Bone marrow (tissue), 2 donors: Measurements from ENCODE around the gene AFAP1.

Experiments used
- DNase-seq, 2 donors: peaks; one replicate each; lab custom pipeline; 2025; lab: John Stamatoyannopoulos, UW

Gene AFAP1

DNA sequence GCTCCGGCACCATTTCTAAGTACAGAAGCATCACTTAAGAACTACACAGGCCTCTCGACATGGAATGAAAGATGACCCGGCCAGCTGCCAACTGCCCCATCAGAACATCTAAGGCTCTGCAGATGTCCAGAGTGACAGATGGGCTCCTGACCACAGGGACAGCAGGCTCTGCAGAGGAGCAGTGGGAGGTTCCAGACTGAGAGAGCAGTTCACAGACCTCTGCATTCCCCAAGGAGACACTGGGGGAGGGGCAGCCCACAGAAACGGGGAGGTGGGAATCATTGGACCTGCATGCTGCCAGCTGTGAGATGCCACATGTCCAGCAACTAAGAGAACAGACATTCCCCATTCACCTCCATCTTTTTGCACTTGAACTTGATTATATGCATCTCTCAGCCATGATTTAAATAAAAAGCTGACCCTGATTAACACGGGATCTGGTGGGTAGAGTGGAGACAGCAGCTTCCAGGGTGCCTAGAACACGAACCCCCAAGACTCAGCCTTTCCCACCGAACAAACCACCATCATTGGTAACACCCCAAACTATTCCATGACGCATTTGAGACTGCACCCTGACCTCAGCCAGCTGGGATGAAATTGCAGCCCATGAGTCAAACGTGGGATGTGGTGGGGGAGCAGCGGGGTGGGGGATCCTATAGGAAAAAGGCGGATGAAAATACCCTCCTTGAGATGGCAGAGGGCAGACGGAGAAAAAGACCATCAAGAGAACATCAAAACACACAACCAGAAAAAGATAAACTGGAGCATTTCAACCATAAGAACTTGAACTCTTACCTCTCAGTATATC lies 47.2 kb downstream of the AFAP1 start:
- DNase-seq: no peak

DNA sequence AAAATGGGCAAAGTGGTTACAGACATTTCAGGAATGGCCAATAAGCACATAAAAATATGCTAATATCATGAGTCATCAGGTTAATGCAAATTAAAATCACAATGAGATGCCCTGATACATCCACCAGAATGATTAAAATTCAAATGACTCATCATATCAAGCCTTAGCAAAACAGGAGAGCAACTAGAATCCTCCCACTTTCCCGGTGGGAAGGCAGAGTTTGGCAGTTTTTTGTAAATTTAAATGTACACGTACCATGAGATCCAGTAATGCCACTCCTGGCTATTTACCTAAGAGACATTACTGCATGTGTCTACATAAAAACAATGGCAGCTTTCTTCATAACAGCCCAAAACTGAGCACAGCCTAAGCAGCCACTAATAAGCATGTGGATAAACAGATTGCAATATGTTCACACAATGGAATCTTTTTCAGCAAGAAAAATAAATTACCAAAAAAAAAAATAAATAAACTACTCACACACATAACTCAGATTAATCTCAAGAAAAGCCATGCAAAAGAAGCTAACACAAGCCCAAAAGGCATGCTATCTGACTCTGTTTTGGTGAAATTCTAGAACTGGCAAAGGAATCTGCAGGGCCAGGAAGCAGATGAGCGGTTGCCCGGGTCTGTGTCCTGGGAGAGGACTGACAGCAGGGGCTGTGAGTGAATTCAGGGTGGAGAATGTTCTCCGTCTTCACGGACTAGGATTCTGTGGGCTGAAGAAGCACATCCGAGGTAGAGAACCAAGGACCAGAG lies 48.8 kb downstream of the AFAP1 start:
- DNase-seq: no peak

DNA sequence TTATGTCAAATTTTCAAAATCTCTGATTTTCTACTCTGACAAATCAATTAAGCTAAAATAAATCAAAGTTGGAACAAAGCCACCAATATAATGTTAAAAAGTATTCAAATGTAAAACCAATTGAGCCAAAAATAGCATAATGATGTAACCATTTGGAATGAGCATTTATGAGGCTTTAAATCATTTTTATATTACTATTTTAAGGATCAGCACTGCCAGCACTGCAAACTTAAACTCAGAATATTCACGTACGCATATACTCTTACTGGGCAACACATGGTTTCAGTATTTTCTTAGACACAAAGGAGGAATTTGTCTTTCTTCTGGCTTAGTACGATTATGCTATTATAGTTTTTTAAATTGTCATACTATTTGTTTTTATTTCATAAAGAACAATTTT lies 52.2 kb downstream of the AFAP1 start:
- no peak for DNase-seq

DNA sequence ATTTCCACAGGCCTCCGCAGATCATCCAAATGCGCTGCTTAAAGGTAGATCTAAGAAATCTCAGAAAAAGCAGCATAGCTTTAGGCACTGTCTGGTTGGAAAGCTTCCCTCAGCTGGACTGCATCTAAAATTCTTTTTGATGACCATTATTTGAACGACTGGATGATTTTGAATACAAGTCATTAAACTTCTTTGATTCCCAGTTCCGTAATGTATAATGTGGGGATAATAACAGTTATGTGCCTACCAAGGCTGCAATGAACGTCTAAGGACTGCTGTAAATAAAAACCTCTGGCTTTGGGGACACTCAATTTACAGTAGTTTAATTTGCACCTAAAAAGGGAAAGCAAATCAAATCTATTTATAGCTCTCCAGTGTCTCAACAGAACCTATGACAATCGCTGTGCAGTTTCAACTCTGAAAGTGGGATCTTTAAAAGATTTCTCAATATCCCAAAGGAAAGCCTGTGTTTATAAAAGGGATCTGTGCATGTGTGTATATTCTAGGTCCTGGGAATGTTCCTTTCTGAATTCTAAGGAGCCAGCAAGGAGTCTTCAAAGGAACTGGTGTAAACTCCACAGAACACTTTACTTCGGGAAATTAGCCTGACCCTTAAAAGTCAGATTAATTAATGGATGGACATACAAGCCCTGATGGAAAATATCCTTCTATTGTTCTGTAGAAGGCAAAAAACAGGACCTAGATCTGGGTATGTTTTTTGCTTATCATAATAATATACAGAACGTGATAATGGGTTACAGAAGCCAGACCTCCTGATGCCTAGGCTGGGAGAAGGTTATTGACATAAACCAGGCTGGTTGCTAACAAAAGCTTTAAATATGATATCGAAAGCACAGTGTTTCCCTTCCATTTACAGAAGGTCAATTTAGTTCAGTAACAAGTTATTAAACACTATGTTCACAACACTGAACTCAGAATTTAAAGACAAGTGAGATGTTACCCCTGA lies 53.4 kb downstream of the AFAP1 start:
- DNase-seq: no peak

DNA sequence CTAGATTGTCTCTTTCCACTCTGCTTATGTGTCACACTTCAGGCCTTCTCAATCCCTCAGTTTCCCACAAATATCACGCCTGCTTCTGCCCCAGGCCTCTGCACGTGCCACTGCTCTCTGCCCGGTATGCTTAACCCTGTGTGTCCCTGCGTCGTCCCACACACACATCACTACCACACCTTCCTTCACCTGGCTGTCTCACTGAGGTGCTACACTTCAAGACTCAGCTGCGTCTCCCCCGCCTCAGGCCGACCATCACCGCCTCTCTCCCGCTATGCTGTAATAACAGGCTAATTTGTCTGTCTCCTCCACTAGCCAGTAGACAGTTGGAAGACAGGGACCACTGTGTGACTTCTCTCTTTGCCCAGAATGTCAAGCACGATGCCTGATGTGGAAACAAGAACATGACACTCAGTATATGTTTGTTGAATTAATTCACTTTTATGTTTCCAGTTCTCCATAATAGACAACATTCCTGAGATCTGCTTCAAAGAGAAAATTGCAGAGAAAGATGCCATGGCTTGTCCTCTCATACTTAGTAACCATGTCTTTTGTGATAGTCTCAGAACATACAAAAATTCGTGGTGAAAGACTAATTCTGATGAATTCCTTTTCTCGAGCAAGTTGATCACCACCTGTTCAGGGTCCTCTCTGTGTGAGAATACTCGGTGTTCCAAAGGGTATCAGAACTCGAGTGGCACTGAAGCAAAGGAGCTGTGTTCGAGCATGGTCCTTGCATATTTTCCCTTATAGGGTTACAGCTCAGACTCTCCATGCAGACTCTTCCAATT lies 54.2 kb downstream of the AFAP1 start:
- no peak for DNase-seq

DNA sequence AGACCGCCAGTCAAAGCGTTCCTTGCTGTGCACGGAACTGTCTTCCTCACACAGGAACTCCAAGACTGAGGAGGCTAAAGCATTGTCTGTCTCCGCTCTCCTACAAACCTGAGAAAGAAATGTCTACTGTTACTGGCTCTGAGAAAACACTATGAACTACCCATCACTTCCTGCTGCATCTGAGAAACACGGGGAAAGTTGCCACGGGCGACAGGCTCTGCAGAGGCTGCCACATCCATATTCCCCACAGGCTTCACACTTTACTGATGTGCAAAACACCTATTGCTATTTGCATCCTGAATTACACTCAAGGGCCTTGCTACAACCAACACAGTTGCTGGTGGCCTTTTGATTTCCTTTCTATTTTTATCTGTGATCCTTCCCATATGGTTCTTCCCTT lies 59.0 kb downstream of the AFAP1 start:
- no peak for DNase-seq

DNA sequence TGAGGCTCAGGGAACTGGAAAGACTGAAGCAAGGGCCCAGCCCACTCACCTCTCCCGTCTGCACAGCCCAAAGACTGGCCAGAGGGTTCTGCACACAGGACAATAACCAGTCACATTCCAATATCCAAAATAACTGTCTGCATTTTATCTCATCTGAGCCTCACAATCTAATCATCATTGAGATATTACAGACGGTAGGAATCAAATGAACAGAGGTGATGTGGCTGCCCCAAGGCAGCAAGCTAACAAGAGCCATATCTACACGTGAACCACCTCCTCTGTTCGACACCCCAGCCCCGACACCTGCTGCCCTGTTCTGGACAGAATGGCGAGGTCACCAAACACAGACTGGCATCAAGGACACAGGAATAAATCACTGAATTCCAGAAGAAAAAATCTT lies 60.5 kb downstream of the AFAP1 start:
- no peak for DNase-seq

DNA sequence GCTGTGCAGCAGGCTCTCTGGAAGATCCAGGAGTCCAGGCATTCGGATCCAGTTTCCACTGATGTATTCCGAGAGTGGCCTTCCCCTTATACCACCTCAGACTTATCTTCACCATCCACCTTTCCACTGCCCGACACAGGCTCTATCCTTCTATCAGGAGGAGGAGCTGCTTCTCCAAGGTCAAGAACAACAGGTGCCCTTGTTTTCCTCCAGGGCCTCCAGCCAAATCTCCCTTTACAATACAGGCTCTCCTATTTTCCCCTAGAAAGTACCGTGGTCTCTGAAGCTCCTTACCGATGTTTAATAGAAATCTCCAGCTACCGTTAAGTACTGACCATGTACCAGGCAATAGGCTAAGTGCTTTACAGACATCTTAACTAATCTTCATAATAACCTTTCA lies 61.3 kb downstream of the AFAP1 start:
- DNase-seq: no peak

DNA sequence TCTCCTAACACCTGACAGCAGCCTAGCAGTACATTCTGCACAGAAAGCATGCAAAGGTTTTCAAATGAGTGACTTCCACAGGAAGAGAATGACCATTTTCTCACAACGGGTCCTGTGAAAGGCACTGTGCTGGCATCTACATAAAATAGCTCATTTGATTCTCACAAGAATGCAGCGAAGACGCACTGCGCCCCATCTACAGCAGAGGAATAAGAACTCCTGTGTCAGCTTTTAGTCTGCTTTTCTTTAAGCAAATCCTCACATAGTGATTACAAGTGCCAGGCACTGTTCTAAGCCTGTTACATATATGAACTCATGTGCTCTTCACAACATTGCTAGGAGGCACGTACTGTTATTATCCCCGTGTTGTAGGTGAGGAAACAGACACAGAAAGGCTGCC lies 62.5 kb downstream of the AFAP1 start:
- no peak for DNase-seq

DNA sequence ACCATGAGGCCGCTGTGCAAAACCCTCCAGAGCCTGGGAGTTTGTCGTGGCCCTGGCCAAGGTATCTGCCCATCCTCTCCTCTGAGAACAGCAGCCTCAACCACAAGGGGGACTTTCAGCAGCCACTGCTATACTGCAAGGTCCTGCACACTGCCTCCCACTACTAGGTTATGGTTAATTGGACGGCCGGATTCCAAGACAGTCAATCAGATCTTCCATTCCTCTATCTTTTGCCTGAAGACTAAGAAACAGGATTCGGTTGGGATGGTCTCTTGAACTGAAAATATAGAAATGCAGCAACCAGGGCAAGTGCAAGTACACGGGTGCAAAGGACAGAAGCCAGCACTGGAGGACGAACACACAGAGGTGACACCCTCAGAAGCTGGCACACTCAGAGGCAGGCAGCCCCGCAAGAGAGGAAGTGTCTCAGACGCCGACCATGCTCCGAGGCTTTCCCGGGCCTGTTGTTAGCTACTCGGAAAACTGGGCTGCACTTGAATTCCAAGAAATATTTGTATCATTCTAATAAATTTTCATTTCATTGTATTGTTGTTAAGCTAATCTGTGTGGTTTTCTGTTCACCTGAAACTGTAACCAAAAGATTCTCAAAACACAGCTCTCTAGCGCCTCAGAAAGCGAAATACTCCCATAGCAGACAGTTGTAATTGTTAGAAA lies 63.3 kb downstream of the AFAP1 start:
- no peak for DNase-seq

DNA sequence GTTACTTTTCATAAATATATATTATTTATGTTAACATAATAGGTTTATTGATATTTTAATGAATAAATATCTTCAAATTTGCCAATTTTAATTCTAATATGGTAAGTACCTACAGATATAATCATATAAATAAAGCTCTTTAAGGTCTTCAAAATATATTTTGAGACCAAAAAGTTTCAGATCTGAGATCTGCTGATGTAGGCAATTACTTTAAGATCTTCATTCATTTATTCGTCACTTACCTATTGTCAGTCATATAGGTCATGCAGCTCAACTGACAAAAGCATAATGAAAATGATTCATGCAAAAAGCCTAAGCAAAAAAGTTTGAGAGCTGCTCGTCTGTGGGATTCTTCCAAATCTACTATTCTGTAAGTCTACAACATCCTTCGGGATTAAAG lies 64.8 kb downstream of the AFAP1 start:
- no peak for DNase-seq

DNA sequence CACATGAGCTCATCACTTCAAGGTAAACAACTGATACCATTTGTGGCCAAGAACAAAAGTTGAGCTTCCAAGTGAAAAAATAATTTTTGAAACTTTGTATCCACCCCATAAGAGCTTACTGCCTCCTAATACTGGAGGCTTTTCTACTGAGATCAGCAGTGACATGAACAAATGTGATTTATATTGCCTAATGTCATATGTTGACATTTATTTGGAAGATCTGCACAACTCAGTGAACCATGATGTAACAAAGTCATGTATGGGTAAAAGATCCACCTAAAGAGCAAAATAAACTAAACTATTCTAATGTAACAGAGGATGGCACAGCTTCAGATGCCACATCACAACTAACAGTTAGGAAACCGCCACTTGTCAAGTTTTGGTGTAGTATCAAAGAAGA lies 65.8 kb downstream of the AFAP1 start:
- no peak for DNase-seq

DNA sequence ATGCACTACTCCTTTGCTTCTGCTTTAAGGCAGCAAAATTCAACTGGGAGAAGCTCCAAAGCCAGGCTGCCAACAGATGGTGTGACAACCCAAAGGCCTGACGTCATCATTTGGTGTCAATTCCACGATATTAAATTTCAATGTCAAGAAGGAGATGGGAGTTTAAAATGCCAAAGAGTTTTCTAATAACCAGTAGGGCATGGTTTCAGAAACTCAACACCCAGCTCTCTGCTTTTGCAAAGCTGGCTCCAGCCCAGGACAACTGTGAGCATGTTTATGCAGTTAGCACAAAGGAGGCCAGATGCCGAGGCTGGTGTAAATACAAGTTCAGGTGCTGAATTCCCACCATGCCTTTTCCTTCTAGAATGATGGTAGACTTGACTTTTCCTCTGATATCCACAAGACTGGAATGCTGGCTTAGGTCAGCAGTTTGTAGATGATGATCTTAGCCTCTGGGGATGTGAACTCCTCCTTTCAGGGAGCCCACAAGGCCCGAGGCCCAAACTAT lies 67.3 kb downstream of the AFAP1 start:
- no peak for DNase-seq

DNA sequence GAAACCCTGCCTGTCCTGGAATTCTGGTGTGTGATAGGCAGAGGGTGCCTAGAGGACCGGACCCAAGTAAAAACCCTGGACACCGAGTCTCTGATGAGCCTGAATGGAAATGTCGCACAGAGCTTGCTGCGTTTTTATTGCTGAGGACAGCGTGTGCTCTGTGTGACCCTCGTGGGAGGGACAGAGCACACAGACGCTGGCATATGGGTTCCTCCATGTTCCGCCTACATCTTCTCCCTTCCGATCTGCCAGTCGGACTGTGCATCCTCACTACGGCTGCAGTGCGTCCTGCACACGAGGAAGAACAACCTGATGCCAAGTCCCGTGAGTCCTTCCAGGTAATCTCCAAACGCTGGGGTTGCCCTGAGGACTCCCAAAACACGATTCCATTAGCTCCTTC lies 68.3 kb downstream of the AFAP1 start:
- DNase-seq: no peak

DNA sequence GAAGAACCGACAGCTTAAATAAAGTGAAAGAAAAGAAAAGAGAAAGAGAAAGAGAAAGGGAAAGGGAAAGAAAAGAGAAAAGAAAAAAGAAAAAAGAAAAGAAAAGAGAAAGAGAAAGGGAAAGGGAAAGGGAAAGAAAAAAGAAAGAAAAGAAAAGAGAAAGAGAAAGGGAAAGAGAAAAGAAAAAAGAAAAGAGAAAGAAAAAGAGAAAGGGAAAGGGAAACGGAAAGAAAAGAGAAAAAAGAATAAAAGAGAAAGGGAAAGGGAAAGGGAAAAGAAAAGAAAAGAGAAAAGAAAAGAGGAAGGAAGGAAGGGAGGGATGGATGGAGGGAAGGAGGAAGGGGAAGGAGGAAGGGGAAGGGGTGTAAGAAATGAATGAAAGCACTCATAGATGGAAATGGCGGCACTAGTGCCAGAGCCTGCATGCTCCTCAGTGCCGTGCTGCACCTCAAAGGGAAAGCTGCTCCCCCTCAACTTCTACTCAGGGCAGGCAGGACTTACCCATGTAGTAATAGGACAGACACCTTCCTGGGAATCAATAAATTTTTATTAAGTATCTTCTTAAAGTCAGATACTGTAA lies 70.7 kb downstream of the AFAP1 start:
- DNase-seq: no peak

DNA sequence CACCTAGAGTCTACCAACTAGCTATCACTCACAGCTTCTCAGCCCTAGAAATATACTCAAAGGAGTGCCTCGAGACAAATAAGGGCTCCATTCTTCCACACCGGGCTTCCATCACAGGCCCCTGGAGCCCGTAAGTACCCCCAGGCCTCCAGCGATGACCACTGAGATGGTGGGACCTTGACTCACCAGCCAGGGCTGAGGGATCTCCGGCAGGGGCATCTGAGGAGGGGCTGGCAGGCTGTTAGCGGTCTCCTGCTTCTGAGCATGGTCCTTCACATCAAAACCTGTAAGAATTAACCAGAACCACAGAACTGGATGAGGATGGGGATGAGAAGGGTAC lies 71.3 kb downstream of the AFAP1 start:
- no peak for DNase-seq

DNA sequence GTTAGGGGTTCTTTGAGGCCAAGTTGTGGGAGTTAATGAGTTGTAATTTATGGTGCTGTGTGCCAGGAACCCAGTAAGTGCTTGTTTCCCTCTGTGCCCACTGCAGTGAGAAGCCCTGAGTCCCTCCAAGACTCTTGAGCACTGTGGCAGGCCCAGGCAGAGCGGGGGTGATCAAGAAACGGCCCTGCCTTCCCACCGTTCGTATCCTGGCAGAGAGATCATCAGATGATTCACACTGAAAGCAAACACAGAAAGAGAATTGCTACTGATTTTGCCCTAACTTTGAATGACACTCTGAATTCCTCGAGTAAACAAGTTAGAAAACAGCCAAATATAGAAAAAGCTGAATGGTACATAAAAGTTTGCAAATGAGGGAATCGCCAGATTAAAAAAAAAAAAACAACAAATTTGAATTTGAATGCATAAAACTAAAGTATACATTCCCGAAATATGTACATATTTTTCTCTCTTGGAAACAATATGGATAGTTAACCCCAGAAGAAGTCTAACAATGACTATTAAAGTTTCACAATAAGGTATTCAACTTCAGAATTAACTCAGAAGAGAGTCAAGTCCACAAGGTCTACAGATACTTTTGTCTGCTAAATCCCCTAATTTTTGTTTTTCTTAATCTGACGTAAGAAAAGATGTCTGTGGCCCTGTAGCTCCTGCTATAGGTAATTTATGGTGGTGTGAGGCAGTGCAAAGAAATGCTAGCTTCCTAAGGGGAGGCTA lies 71.8 kb downstream of the AFAP1 start:
- no peak for DNase-seq

DNA sequence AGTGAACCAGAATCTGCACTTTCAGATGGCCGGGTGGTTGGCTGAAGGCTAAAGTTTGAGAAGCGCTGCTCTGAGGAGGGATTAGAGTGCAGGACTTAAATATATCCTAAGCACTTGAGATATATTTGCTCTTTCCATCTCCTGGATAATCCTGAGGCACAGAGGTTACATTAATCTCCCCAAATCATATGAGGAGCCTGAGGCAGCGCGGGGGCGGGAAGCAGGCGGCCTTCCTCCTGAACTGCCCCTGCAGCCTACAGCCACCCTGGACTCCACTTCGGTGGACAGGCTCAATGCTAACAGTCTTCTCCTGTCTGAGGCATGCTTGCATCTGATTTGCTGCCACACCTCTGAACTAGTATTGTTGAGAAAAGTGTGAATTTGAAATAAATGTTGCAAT lies 72.5 kb downstream of the AFAP1 start:
- DNase-seq: no peak

DNA sequence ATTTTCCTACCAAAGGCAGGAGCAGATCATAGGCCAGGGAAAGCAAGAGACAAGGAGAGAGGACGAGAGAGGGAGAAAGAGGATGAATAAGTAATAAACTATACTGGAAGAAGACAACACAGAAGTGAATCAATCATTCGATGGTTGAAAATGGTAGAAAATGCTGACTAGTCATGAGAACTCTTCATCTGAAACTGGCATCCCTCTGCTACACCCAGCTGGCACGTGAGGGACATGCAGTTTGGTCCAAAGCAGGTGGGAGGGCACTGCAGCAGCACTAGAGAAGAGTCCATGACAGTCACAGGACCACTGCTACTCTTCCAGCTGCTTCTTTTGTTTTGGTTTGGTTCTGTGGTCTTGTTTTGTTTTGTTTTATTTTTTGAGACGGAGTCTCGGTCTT lies 74.1 kb downstream of the AFAP1 start:
- no peak for DNase-seq

DNA sequence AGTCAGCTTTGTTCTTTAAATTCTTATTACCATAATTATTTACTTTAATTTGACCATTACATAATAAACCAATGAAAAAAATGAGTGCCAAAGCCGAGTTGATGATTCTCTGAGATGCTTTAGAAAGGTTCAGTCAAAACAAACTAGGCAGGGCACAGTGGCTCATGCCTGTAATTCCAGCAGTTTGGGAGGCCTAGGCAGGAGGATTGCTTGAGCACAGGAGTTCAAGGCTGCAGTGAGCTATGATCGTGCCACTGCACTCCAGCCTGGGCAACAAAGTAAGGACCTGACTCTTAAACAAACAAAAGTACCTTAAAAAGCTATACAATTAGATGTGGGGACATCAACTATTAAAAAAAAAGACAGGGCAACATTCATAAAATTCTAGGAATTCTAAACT lies 75.0 kb downstream of the AFAP1 start:
- DNase-seq: no peak
